Lung (tissue), 12 donors: ENCODE measurements around the gene NRG4. TPM values are rescaled to one million over a fixed set of nuclear protein-coding genes. Genes with fewer than 3 reads are reported as not detected.

ENCODE experiments used
- ATAC-seq: fragments of 200-7000 bp; cut with Tn5 transposase; one replicate; pipeline ENCODE4 v1.9.1; 2020; ENCODE audit warnings: moderate number of reproducible peaks; ENCODE audit not compliant: insufficient read depth, low FRiP score
- DNase-seq, 3 donors: peaks; one replicate each; pipeline ENCODE4 v3.0.0-alpha.2; 2013 to 2017
- H3K27ac ChIP-seq, 2 donors: one replicate each; pipeline ENCODE4 v1.5.1; 2013; ENCODE audit warnings: mild to moderate bottlenecking in 2 of 2, moderate library complexity in 2 of 2, control low read depth in 1 of 2, inconsistent platforms in 1 of 2, low read depth in 1 of 2, low read length in 1 of 2
- H3K27me3 ChIP-seq, 3 donors: one replicate each; pipeline ENCODE4 v1.5.1; 2013; ENCODE audit warnings: low read length in 2 of 3; ENCODE audit not compliant: control insufficient read depth in 3 of 3, insufficient read depth in 3 of 3
- H3K36me3 ChIP-seq, 4 donors: one replicate each; pipeline ENCODE4 v1.5.1; 2013; ENCODE audit warnings: low read length in 4 of 4, mild to moderate bottlenecking in 1 of 4, moderate library complexity in 1 of 4; ENCODE audit not compliant: control insufficient read depth in 4 of 4, insufficient read depth in 4 of 4
- H3K4me1 ChIP-seq, 5 donors: one replicate each; pipeline ENCODE4 v1.5.1; 2013; ENCODE audit warnings: low read length in 5 of 5, mild to moderate bottlenecking in 2 of 5, moderate library complexity in 1 of 5; ENCODE audit not compliant: control insufficient read depth in 5 of 5, insufficient read depth in 5 of 5
- H3K4me3 ChIP-seq: one replicate; pipeline ENCODE4 v1.5.1; 2013; ENCODE audit warnings: mild to moderate bottlenecking, control low read depth, moderate library complexity
- H3K9ac ChIP-seq, 2 donors: one replicate each; pipeline ENCODE4 v1.5.1; 2013; ENCODE audit warnings: low read length in 2 of 2, control low read depth in 1 of 2; ENCODE audit not compliant: insufficient read depth in 1 of 2
- H3K9me3 ChIP-seq, 4 donors: one replicate each; pipeline ENCODE4 v1.5.1; 2013; ENCODE audit warnings: low read length in 3 of 4, mild to moderate bottlenecking in 1 of 4, moderate library complexity in 1 of 4; ENCODE audit not compliant: control insufficient read depth in 4 of 4, insufficient read depth in 3 of 4
- CTCF ChIP-seq: IDR thresholded peaks from 2 replicates; pipeline ENCODE4 v1.5.1; 2012; ENCODE audit warnings: mild to moderate bottlenecking; ENCODE audit errors: control extremely low read depth, extremely low read depth
- WGBS, 2 donors: extraction: QIAGEN DNeasy Blood & Tissue Kit; methylation state at CpG; one replicate each; pipeline ENCODE4 v1.1.7; 2013; 5-methylcytosine and 5-hydroxymethylcytosine counted together
- polyA plus RNA-seq, 2 donors: library from polyadenylated mRNA; stranded (reverse); fragments of 200-250 nt; gene quantifications; one replicate each; pipeline ENCODE4 v1.2.1, GENCODE V29; 2013
- total RNA-seq, 2 donors: library from RNA; depleted of rRNA in 1 of 2; stranded (reverse); fragments of >200 nt in 1 of 2; gene quantifications; one replicate each; pipeline ENCODE4 v1.2.1, GENCODE V29; 2014 to 2021
- donor health status: control.
- donor health status: control.
- donor health status: Bipolar disorder and iron deficiency.
- donor health status: healthy.
- donor health status: DM: yes; HTN: yes; CAD: no.

The NRG4 gene
- total and polyA plus RNA-seq, 4 donors, result 0.65 to 4.8 (median 2.7) TPM

- H3K4me1 ChIP-seq, result no peaks in the 10 kb centered on the region
- no peaks in the 10 kb centered on the region for H3K27me3 ChIP-seq
- DNase-seq, result no peak
- 64 to 84% methylated on average over 3 of the region's 3 CpGs for WGBS, 2 donors
- no peak overlapping the region for H3K9ac ChIP-seq
- ATAC-seq, result no peak
- no peak for TF ChIP-seq CTCF
- H3K9me3 ChIP-seq, result peaks cover 0 to 3% (median 0%) of the 10 kb centered on the region in 4 donors
- H3K4me3 ChIP-seq, result no peak overlapping the region
- no peak overlapping the region for H3K27ac ChIP-seq
- H3K36me3 ChIP-seq, result no peaks in the 10 kb centered on the region
These were observed 69.8 kb downstream of the NRG4 start for GRCh38 chr15:75942464-75942863.

- no peak for DNase-seq
- Histone ChIP-seq H3K4me1 (peaks cover 0 to 4% (median 0%) of the 10 kb centered on the region in 5 donors), H3K9ac (no peak overlapping the region), H3K27ac (no peak overlapping the region), H3K9me3 (no peaks in the 10 kb centered on the region), H3K4me3 (no peak overlapping the region), H3K27me3 (no peaks in the 10 kb centered on the region), H3K36me3 (peaks cover 6 to 14% (median 9%) of the 10 kb centered on the region in 4 donors)
- WGBS, 2 donors, result 54 to 76% methylated on average over 2 of the region's 2 CpGs
- no peak for ATAC-seq
- no peak for TF ChIP-seq CTCF
These were observed 81.4 kb downstream of the NRG4 start for GRCh38 chr15:75930866-75931265.

DNA sequence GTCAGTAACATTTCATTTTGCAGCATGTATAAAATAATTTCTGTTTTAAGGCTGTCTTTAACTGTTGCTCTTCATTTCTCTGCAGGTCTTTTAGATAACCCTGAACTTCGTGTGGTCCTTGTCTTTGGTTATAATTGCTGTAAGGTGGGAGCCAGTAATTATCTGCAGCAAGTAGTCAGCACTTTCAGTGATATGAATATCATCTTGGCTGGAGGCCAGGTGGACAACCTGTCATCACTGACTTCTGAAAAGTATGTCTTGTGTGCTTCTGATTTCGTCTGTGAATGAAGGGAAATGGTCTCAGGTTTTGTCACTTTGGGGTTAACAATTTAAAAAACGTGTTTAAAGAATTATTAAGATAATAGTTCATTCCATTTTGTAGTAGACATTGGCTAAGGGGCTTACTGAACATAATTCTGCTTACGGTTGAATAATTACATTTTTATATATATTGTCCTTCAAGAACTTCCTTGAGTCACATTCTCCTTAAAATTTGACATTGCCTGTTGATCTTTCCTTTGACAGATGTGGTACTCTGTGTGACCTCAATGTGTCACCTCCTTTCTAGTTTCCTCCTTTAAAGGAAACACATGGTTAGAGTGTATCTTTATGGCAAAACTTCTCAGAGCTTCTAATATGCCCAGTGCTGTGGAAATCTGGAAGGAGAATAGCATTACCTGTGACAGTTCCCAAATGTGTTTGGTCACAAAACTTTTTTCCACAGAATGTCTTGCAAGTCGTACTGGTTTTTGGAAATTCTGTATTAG is 82.2 kb downstream of the NRG4 start:
- peaks cover 0 to 10% (median 0%) of the 10 kb centered on the region in 5 donors for H3K4me1 ChIP-seq
- 56% methylated on average over 5 of the region's 5 CpGs for WGBS, 2 donors
- H3K36me3 ChIP-seq, result peaks cover 3 to 14% (median 9%) of the 10 kb centered on the region in 4 donors
- H3K27ac ChIP-seq, result no peak overlapping the region
- DNase-seq (peak in 1 of 3 donors; percentile 11), ATAC-seq (no peak)
- TF ChIP-seq CTCF, result no peak
- no peak overlapping the region for H3K9ac ChIP-seq
- H3K9me3 ChIP-seq, result no peaks in the 10 kb centered on the region
- H3K27me3 ChIP-seq, result no peaks in the 10 kb centered on the region
- H3K4me3 ChIP-seq, result no peak overlapping the region
